Measurements from ENCODE around the gene AGAP9.
"Not testable (repeated sequence)": the region's sequence is repeated elsewhere in the genome, so short reads cannot be mapped to it uniquely, and the experiment has no call there.

Gene AGAP9

DNA sequence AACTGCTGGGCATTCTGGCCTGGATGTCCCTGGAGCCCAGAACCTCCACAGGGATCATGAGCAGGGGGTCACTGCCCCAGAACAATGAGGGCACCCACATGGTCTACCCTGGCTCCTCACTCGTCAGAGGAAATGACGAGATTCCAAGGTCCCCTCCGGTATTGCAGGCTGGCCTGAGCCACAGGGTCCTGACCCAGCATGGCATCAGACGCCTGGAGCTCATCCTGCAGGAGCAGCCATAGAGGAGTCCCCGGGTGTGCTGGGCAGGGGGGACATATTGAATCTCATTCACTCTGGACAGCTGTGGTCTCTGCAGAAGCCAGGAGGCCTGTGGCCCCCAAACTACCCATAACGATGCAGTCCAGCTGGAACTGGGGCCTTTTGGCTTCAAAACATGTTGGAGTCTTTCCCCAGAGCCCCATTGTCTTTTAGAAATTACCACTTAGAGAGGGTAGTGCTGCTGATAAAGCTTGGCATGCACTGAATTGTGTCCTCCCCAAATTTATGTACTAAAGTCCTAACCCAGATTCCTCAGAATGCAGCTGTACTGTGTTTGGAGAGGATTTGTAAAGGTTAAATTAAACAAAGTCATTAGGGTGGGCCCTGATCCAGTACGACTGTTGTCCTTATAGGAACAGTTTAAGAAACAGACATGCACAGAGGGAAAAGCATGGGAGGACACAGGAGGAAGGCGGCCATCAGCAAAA lies 67.2 kb downstream of the AGAP9 start:
- H3K4me3 ChIP-seq (ENCODE audit: control insufficient read depth, low read depth, low read length): no peak overlapping the region
- DNase-seq (ENCODE audit: low read depth): no peak
- TF ChIP-seq, protein P1, sequence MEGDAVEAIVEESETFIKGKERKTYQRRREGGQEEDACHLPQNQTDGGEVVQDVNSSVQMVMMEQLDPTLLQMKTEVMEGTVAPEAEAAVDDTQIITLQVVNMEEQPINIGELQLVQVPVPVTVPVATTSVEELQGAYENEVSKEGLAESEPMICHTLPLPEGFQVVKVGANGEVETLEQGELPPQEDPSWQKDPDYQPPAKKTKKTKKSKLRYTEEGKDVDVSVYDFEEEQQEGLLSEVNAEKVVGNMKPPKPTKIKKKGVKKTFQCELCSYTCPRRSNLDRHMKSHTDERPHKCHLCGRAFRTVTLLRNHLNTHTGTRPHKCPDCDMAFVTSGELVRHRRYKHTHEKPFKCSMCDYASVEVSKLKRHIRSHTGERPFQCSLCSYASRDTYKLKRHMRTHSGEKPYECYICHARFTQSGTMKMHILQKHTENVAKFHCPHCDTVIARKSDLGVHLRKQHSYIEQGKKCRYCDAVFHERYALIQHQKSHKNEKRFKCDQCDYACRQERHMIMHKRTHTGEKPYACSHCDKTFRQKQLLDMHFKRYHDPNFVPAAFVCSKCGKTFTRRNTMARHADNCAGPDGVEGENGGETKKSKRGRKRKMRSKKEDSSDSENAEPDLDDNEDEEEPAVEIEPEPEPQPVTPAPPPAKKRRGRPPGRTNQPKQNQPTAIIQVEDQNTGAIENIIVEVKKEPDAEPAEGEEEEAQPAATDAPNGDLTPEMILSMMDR (conservative IDR thresholded peaks at IDR 0.05; ENCODE audit: control insufficient read depth, insufficient read depth, low read depth, low read length): no peak

DNA sequence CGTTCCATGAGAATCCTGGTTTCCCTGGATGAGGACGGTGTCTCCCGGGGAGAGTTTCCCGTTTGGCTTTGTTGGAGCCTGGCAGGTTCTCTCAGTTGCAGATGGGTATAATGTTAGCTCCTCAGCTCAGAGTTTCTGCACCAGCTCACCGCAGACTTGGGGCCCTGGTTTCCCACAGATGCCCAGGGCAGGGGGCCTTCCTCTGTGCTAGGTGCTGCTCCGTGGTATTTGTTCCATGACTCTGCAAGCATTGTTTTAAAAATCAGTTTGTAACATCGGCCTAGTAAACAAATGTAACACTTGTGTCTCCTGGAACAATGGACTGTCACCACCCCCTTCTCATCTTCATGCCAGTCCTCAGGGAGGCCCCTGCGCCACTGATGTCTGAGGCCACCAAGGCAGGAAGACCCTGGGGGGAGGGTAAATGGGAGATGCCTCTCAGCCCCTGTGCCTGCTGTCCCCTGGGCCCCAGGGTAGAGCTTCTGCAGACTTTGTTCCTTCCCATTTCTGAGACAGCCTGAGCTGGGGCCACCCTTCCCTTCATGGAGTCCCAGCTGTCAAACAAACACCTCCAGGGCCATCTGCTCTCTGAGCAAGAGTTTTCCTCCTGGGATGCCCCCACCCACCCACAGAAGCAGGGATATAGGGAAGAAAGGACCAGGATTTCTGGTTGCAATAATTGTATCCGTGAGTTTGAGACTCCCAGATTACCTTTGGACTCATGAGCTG lies 67.9 kb downstream of the AGAP9 start:
- H3K4me3 ChIP-seq (ENCODE audit: control insufficient read depth, low read depth, low read length); DNase-seq (ENCODE audit: low read depth): not testable (repeated sequence)

DNA sequence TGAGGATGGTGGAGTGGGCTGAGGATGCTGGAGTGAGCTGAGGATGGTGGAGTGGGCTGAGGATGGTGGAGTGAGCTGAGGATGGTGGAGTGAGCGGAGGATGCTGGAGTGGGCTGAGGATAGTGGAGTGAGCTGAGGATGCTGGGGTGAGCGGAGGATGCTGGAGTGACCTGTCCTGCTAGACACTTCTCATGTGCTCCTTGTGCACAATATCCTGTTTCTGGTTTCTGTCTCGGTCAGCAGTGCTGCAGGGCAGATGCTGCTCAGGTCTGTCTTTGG lies 68.7 kb downstream of the AGAP9 start:
- no peak for DNase-seq (ENCODE audit: low read depth)
- no peak overlapping the region for H3K4me3 ChIP-seq (ENCODE audit: control insufficient read depth, low read depth, low read length)
- TF ChIP-seq, protein P1 (conservative IDR thresholded peaks at IDR 0.05; ENCODE audit: control insufficient read depth, insufficient read depth, low read depth, low read length): no peak

DNA sequence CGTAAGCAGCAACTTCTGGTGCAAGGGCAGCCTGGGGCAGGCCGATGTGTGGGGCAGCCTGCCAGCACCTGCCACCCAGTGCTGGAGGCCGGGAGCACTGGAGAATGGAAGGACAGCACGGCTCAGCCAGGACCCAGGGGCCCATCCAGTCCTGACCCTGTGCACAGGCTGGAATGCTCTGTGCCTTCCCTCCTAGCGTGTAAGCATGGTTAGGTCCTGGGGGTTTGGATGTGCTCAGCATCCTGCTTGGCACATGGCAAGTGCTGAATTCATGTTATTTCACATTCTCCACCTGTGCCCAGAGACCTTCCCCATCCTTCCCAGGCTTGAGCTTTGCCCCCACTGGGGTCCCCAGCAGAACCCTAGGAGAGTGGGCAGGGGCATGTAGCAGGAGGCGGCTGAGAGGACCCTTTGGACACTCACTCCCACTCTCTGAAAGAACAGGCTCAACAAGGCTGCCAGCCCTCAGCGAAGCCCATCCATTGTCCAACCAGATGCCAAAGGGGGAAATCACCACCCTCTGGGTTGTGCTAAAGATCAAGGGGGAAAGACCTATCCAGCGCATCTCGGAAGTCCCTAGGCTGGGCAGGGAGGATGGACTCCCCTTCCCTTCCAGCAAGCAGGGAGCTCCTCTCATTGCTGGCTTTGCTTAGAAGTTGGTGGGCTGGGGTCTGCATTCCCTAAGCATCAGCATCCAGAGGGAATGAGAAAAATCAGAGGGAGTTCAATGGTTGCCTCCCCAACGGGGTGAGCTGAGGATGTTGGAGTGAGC lies 69.2 kb downstream of the AGAP9 start:
- TF ChIP-seq, protein P1 (conservative IDR thresholded peaks at IDR 0.05; ENCODE audit: control insufficient read depth, insufficient read depth, low read depth, low read length): no peak
- no peak overlapping the region for H3K4me3 ChIP-seq (ENCODE audit: control insufficient read depth, low read depth, low read length)
- DNase-seq (ENCODE audit: low read depth): no peak

DNA sequence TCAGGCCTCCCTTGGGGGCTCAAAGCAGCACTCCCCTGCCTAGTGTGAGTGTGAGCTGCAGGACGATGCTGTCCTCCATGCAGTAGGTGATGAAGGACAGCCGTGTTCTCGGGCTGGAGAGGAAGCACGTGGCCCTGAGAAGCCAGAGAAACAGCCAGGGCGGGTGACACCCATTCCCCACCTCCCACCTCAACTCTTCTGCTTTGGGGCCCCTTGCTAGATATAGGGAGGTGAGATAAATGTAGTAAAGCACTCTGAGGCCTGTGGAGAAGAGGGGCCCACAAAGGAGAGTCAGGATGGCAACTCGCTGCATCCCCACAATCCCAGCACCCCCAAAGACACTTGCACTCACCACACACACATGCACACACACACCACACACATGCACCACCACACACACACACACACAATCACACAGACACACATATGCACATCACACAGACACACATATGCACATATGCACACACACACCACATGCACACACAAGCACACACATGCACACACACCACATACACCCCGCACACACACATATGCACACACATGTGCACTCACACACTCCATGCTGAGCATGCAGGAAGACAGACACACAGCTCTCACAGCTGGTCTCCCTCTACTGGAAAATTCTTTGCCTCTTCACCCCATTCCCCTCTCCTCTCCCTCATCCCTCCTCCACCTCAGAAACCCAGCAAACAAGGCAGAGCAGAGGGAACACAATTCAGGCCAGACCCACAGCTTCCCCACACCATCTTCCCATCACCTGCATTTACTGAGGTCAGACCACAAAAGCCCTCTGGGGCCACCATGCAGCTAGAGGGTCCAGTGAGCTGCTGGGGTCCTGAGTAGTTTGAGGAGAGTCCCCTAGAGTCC lies 70.1 kb downstream of the AGAP9 start:
- no peak overlapping the region for H3K4me3 ChIP-seq (ENCODE audit: control insufficient read depth, low read depth, low read length)
- DNase-seq (ENCODE audit: low read depth): no peak
- TF ChIP-seq, protein P1 (conservative IDR thresholded peaks at IDR 0.05; ENCODE audit: control insufficient read depth, insufficient read depth, low read depth, low read length): no peak

DNA sequence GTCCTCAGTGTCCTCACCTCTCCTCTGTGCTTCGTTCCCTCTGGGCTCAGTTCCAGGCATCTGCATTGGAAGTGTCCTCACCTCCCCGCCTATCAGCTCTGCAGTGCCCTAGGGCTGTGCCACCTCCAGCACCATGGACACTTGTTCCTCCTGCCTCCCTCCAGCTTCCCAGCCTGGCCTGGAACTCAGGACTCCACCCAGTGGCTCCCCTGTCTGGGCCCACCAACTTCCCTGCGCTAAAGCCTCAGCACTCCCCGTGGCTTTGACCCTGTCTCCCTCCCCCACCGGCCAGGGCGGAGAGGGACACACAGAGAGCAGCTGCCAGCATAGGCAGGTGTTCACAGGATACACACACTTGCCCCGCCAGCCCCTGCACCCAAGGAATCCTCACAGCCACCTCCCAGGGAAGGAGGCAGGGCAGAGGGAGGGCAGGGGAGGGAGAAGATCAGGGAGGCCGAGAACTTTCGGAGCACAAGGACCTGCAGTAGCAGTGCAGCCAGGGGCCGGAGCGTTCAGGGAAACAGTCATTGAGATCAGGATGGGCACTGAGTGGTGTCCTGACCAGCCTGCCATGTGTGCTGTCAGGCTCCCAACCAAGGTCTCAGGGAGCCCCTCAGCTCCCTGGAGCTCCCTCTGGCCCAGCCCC lies 70.8 kb downstream of the AGAP9 start:
- TF ChIP-seq, protein P1 (conservative IDR thresholded peaks at IDR 0.05; ENCODE audit: control insufficient read depth, insufficient read depth, low read depth, low read length): no peak
- DNase-seq (ENCODE audit: low read depth): no peak

More for the DNA sequence above, 70.8 kb downstream of the AGAP9 start:
- no peak overlapping the region for H3K4me3 ChIP-seq (ENCODE audit: control insufficient read depth, low read depth, low read length)
